Endothelial cell of umbilical vein (primary cell): ENCODE measurements around the gene TGFA. TPM values are rescaled to one million over a fixed set of nuclear protein-coding genes. Genes with fewer than 3 reads are reported as not detected.

Source experiments
- BruUV-seq: library from RNA; stranded (reverse); fragments of 400-500 nt; replicated peaks from 2 replicates; lab custom pipeline; 2021; lab: Mats Ljungman, UMichigan
- CTCF ChIA-PET: fragments of 300-600, 350-600 bp; sonication (Branson Sonifier 250); formaldehyde crosslinking; loops from one replicate; lab custom pipeline; 2021; ENCODE audit warnings: antibody characterized with exemption, inconsistent platforms; lab: Charles Lee
- POLR2A ChIA-PET: fragments of 300-600, 350-600 bp; sonication (Branson Sonifier 250); formaldehyde crosslinking; loops from one replicate; lab custom pipeline; 2021; ENCODE audit warnings: antibody characterized with exemption, inconsistent platforms; lab: Charles Lee
- DNase-seq: peaks from one replicate; pipeline ENCODE4 v3.0.0-alpha.2; 2011; ENCODE audit warnings: low read depth, low spot score
- FAIRE-seq: peaks from 2 replicates; lab custom pipeline; 2011; peaks lifted over from hg19 to GRCh38; lab: Jason Lieb, UNC
- H2AFZ ChIP-seq: 2 replicates; pipeline ENCODE4 v1.6.0; 2012; ENCODE audit warnings: low read depth, low read length, control low read depth, inconsistent platforms
- H3K27ac ChIP-seq: 2 replicates; pipeline ENCODE4 v1.5.1; 2011; ENCODE audit warnings: low read depth, mild to moderate bottlenecking, control low read depth, low read length, moderate library complexity; ENCODE audit not compliant: insufficient read depth
- H3K27me3 ChIP-seq, 2 experiments: 2 replicates each; pipeline versions ENCODE4 v1.6.0 to v1.6.1; 2011; ENCODE audit warnings: low read length in 2 of 2, mixed read lengths in 1 of 2; ENCODE audit not compliant: control insufficient read depth in 2 of 2, insufficient read depth in 2 of 2
- H3K36me3 ChIP-seq, 2 experiments: 2 replicates in 1 of 2; 3 replicates in 1 of 2; pipeline ENCODE4 v1.5.1; 2011; ENCODE audit warnings: low read length in 2 of 2, mild to moderate bottlenecking in 1 of 2, moderate library complexity in 1 of 2; ENCODE audit not compliant: control insufficient read depth in 2 of 2, insufficient read depth in 2 of 2; ENCODE audit errors: extremely low read depth in 1 of 2
- H3K4me1 ChIP-seq: 3 replicates; pipeline ENCODE4 v1.5.1; 2011; ENCODE audit warnings: mild to moderate bottlenecking, low read length; ENCODE audit not compliant: control insufficient read depth, insufficient read depth; ENCODE audit errors: extremely low read depth
- H3K4me2 ChIP-seq: 2 replicates; pipeline ENCODE4 v1.6.1; 2011; ENCODE audit warnings: low read length, control low read depth, mixed read lengths; ENCODE audit not compliant: insufficient read depth
- H3K4me3 ChIP-seq, 3 experiments: fragments of 200-600 bp in 1 of 3; sonication (generic), shearing (Covaris generic) in 1 of 3; replicated peaks in 1 of 3; 2 replicates each; pipeline ENCODE4 v1.5.1; 2011 to 2016; ENCODE audit warnings: control low read depth in 3 of 3, low read length in 3 of 3, mild to moderate bottlenecking in 2 of 3, inconsistent platforms in 1 of 3, low read depth in 1 of 3, moderate library complexity in 1 of 3; ENCODE audit not compliant: insufficient read depth in 1 of 3
- H3K79me2 ChIP-seq: 2 replicates; pipeline ENCODE4 v1.6.0; 2012; ENCODE audit warnings: low read length, inconsistent platforms; ENCODE audit not compliant: control insufficient read depth, insufficient read depth
- H3K9ac ChIP-seq: replicated peaks from 2 replicates; pipeline ENCODE3; 2011; ENCODE audit warnings: low read length, control low read depth; ENCODE audit not compliant: insufficient read depth; ENCODE audit errors: extremely low read depth
- H3K9me1 ChIP-seq: replicated peaks from 3 replicates; pipeline ENCODE4 v1.6.0; 2011; ENCODE audit warnings: mild to moderate bottlenecking, low read length; ENCODE audit not compliant: control insufficient read depth, insufficient read depth; ENCODE audit errors: extremely low read depth
- H3K9me3 ChIP-seq: replicated peaks from 2 replicates; pipeline ENCODE4 v1.5.1; 2012; ENCODE audit warnings: low read length, inconsistent platforms; ENCODE audit not compliant: control insufficient read depth, insufficient read depth
- H4K20me1 ChIP-seq: replicated peaks from 2 replicates; pipeline ENCODE3; 2011; ENCODE audit warnings: mild to moderate bottlenecking, low read length; ENCODE audit not compliant: control insufficient read depth, insufficient read depth; ENCODE audit errors: extremely low read depth
- EZH2 ChIP-seq: IDR thresholded peaks from 2 replicates; pipeline ENCODE4 v1.6.1; 2012; ENCODE audit warnings: borderline replicate concordance, low read depth, mild to moderate bottlenecking, moderate library complexity, low read length, inconsistent platforms; ENCODE audit not compliant: severe bottlenecking
- MAX ChIP-seq: IDR thresholded peaks from 2 replicates; pipeline ENCODE4 v1.6.1; 2011; ENCODE audit not compliant: insufficient read depth, insufficient read length
- POLR2AphosphoS5 ChIP-seq: IDR thresholded peaks from 2 replicates; pipeline ENCODE4 v1.6.1; 2012; ENCODE audit warnings: low read depth, mild to moderate bottlenecking, control low read depth, low read length, moderate library complexity; ENCODE audit not compliant: insufficient read depth
- dilution Hi-C: fragments of 300-500 bp; cut with MboI; formaldehyde crosslinking; loops from one replicate; pipeline ENCODE4 v1.15.0; 2019; ENCODE audit warnings: low sequenced_read_pairs; ENCODE audit not compliant: extremely low pct_ligation_motif_present
- intact Hi-C: fragments of 100-400 bp; cut with micrococcal nuclease; formaldehyde crosslinking; loops from one replicate; pipeline ENCODE4 v1.10.0; 2022
- polyA plus RNA-seq, 4 experiments: library from polyadenylated mRNA; depleted of rRNA in 3 of 4; stranded (reverse) in 3 of 4; unstranded in 1 of 4; fragments of >200 nt; gene quantifications; 2 replicates each; pipeline versions ENCODE4 v1.2.1 to v1.2.3, GENCODE V29; 2011 to 2012; ENCODE audit warnings: missing spikeins in 1 of 4
- total RNA-seq: library from RNA; stranded (reverse); gene quantifications from 2 replicates; pipeline ENCODE4 v1.2.3, GENCODE V29; 2021

Gene TGFA
- total and polyA plus RNA-seq, 2 donors (not counting 3 experiments of a cell fraction or from before 2014, with no cell fraction given), result 0.22 to 0.32 TPM

GRCh38 chr2:70463581-70463980, 90.0 kb downstream of the TGFA start:
- BruUV-seq, result no TSS peak
- Histone ChIP-seq H3K79me2 (no peaks in the 10 kb centered on the region), H4K20me1 (no peaks in the 10 kb centered on the region), H3K4me2 (no peak overlapping the region), H3K4me1 (no peaks in the 10 kb centered on the region), H3K9me3 (no peaks in the 10 kb centered on the region), H2AFZ (no peak overlapping the region), H3K36me3 (no peaks in the 10 kb centered on the region), H3K9me1 (no peaks in the 10 kb centered on the region), H3K27ac (no peak overlapping the region), H3K4me3 (no peak overlapping the region), H3K27me3 (peaks cover 2% of the 10 kb centered on the region in 2 experiments), H3K9ac (no peak overlapping the region)
- CTCF ChIA-PET, result no interaction called here
- DNase-seq, result no peak
- POLR2A ChIA-PET, result no interaction called here
- FAIRE-seq, result no peak
- intact Hi-C loops (no loop called here), dilution Hi-C loops (no loop called here)
- TF ChIP-seq MAX, result no peak

- Histone ChIP-seq H3K79me2 (no peaks in the 10 kb centered on the region), H3K4me2 (no peak overlapping the region), H3K9ac (no peak overlapping the region), H3K9me1 (no peaks in the 10 kb centered on the region), H3K9me3 (no peaks in the 10 kb centered on the region), H3K27me3 (peaks cover 2% of the 10 kb centered on the region in 2 experiments), H2AFZ (no peak overlapping the region), H4K20me1 (no peaks in the 10 kb centered on the region), H3K4me3 (no peak overlapping the region), H3K4me1 (no peaks in the 10 kb centered on the region), H3K36me3 (no peaks in the 10 kb centered on the region), H3K27ac (no peak overlapping the region)
- CTCF ChIA-PET, result no interaction called here
- TF ChIP-seq EZH2, result no peak
- no peak for TF ChIP-seq POLR2AphosphoS5
- intact Hi-C loops (no loop called here), dilution Hi-C loops (no loop called here)
- FAIRE-seq (no peak), DNase-seq (no peak)
- BruUV-seq, result no TSS peak
- POLR2A ChIA-PET, result no interaction called here
These were observed 91.4 kb downstream of the TGFA start for GRCh38 chr2:70461981-70462876.
